HG03097 (cell line): ENCODE data around the gene EXOC3L4.
"Not testable (repeated sequence)": the region's sequence is repeated elsewhere in the genome, so short reads cannot be mapped to it uniquely, and the experiment has no call there.

Source experiments
- ATAC-seq: cut with Tn5 transposase; IDR thresholded peaks from one replicate; pipeline ENCODE4 v1.9.1; 2021; ENCODE audit not compliant: unreplicated experiment, low FRiP score

The EXOC3L4 gene

DNA sequence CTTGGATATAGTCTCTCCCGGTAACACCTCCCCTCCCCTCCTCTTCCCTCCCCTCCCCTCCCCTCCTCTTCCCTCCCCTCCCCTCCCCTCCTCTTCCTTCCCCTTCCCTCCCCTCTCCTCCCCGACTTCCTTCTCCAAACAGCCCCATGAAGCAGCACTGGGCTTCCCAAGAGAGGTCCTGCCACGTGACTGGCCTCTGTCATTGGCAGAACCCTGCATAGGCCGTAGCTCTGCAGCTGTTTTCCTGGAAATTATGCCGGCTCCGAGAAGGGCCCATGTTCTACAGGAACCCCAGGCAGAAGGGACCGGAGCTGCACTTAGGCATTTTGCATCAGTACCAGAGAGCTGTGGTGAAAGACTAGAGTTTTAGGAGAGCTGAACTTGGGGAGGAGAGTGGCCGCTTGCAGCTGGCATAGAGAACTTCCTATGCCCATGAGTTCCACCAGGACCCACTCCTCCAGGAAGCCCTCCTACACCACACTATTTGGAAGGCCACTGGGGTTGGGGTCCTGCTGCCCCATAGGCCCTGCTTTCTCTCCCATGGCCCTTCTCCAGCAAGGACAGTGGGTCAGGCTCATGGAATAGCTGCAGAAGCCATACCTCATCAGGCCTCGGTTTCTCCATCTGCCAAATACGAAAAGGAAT, 23.6 kb downstream of the EXOC3L4 start:
- no peak for ATAC-seq

- ATAC-seq = no peak
Observed at GRCh38 chr14:103118663-103119404, 24.3 kb downstream of the EXOC3L4 start.

GRCh38 chr14:103119527-103119926, 25.0 kb downstream of the EXOC3L4 start:
- ATAC-seq = not testable (repeated sequence)

DNA sequence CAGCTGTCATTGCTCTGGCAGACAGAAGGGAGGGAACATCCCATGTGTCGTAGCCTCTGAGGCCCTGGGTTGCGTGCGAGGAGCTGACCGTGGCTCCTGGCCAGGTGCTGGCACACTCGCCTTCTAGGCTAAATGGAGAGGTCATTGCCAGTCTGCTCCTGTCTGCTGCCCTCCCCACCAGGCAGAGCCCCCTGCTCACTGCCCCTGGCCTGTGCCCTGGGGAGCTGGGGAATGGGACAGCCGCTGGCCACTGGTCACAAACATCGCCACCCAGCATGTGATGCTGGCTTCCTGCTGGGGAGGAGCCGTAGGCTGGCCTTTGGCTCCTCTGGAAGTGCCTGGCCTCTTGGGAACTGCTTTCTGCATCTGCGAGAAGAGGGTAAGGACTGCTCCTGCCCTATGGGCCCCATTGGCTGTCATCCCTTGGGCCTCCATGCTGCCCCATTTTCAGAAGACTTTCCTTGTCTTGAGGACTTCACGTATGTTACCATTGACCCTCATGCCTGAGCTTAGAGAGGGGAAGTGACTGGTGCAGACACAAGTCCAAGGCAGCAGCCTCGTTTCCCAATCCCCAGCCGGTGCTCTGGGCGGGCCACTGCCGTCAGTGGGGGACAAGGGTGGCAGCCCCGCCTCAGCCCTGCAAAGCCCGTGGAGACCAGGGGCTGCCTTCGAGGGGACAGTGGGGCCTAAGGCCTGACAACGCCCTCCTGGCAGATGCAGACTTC, 26.8 kb downstream of the EXOC3L4 start:
- no peak for ATAC-seq

DNA sequence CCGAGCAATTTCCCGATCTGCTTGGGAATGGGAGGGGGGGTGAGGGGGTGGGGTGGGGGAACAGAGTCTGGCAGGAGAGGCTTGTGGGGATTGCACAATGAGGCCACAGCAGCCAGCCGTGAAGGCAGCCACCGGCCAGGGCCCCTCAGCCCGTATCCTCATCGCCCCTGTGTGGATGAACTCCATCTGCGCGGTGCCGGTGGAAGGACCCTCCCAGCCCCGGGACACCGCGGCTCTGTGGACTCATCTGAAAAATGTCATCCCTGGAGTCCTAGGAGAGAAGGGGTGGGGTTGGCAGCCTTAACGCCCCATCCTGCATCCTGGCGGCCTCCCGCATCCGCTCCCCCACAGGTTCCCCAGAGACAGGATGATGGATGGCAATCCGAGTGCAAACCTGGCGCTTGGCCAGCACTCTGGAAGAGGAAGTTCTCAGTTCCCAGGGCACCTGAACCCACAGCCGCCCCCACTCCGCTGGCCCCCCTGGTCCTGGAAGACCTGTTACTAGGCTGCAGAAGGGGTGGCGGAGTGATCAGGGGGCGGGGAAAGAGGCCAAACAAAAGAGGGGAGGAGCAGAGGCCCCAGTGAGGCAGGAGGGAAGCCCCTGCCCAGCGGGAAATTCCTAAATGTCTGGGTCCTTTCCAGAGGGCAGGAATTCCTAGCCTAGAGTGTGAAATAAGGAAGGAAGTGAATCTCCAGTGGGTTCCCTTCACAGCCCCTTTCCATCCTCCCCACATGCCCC, 27.5 kb downstream of the EXOC3L4 start:
- no peak for ATAC-seq

- no peak for ATAC-seq
Observed at GRCh38 chr14:103122585-103122946, 28.0 kb downstream of the EXOC3L4 start.

DNA sequence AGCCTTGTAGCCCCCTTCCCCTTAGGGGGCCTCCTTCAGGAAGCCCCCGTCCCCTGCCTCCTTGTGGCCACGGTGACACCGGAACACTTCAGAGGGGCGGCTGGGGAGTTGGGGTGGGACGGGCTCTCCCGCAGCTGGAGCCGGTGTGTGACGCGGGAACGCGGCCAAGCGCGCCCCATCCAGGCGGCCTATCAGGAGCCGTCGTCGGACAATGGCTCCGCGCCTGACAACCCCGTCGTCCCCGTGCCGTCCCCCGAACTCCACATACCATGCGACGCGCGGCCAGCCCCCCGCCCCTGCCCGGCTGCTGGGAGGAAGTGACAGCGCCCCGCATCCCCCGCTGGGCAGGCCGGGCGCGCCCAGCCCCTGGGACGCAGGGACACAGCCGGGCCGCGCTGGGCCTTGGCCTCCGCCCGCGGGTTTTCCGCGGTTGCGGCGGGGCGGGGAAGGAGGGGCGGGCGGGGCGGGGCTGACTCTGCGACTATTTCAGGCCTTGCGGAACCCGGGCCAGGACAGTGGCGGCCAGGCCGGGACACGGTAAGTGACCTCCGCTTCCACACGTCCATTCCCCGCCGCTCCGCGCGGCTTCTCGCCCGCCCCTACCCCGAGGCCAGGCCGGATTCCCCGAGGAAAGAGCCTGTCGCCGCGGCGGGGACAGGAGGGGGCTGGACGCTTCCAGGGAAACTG, 28.6 kb downstream of the EXOC3L4 start, which contains the start of gene TNFAIP2:
TSS of gene TNFAIP2 (plus strand) at position 515 of the 687 bp plus-strand sequence. CDS start 2,997 bp downstream, outside the sequence.
- ATAC-seq = no peak

DNA sequence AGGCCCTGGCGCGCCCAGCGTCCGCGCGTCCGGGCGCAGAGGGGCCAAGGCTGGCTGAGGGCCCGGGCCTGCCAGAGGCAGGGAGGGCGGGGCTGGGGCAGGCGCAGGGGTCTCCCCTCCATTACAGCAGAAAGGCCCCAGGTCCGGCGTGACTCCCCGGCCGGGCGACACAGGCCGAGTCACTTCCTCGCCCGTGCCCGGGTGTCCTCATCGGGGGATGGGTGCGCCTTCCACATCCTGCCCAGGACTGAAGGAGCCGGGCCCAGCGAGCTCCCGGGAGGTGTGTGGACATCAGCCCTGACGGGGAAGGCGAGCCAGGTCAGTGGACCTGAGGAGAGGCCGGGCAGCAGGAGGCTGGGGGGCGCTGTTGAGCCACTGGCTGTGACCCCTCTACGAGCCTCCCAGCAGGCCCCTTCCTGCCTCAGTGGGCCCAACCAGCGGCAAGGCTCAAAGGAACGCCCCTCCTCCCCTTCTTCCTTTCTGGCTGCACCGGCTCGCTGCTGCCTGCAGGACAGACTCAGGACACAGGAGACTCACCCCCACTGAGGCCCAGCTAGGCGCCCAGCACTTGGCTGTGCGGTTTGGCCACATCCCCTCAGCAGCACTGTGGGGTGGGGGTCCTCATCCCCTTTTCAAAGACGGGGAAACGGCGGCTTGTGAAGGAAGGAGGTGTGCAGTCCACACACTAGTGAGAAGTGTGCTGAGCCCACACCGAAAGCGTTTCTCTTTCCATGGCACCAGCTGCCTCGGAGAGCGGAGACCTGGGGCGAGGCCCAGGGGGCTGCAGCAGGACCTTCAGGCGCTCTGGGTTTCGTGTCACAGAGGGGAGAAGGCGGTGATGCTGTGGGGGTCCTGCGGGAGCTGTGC, 29.3 kb downstream of the EXOC3L4 start:
- no peak for ATAC-seq

GRCh38 chr14:103124501-103125001, 30.0 kb downstream of the EXOC3L4 start:
- no peak for ATAC-seq

- ATAC-seq = no peak
Observed at GRCh38 chr14:103125098-103126070, 30.9 kb downstream of the EXOC3L4 start.

DNA sequence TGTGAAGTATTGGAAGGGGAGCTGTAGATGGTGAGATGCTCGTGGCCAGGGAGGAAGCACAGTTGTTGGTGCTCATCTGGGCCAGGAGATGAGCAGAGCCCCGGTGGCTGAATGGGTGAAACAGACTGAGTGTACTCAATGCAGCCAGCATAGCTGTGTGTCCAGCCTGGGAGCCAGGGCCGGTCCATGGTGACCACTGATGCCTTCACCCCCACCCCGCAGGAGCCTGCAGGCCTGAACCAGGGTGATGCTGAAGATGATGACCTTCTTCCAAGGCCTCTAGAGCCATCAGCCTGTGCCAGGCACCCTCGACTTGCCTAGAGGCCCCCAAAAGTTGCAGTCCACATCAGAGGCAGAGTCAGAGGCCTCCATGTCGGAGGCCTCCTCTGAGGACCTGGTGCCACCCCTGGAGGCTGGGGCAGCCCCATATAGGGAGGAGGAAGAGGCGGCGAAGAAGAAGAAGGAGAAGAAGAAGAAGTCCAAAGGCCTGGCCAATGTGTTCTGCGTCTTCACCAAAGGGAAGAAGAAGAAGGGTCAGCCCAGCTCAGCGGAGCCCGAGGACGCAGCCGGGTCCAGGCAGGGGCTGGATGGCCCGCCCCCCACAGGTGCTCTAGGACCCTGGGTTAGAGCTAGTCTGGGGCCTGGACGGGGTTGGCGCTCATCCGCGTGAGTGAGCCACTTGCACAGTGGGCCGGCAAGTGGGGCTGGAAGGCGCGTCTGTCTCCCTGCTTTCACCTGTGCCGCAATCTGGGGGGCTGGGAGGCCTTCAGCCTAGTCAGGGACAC, 31.8 kb downstream of the EXOC3L4 start:
- ATAC-seq = no peak

GRCh38 chr14:103126873-103127304, 32.4 kb downstream of the EXOC3L4 start:
- no peak for ATAC-seq

DNA sequence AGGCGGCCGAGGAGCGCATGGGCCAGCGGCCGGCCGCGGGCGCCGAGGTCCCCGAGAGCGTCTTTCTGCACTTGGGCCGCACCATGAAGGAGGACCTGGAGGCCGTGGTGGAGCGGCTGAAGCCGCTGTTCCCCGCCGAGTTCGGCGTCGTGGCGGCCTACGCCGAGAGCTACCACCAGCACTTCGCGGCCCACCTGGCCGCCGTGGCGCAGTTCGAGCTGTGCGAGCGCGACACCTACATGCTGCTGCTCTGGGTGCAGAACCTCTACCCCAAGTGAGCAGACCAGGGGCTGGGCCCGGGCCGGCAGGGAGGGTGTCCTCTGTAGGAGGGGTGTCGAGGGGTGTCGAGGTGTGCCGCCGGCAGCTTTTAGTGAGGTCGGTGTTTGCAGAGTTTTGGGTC, 32.8 kb downstream of the EXOC3L4 start:
- ATAC-seq = no peak

DNA sequence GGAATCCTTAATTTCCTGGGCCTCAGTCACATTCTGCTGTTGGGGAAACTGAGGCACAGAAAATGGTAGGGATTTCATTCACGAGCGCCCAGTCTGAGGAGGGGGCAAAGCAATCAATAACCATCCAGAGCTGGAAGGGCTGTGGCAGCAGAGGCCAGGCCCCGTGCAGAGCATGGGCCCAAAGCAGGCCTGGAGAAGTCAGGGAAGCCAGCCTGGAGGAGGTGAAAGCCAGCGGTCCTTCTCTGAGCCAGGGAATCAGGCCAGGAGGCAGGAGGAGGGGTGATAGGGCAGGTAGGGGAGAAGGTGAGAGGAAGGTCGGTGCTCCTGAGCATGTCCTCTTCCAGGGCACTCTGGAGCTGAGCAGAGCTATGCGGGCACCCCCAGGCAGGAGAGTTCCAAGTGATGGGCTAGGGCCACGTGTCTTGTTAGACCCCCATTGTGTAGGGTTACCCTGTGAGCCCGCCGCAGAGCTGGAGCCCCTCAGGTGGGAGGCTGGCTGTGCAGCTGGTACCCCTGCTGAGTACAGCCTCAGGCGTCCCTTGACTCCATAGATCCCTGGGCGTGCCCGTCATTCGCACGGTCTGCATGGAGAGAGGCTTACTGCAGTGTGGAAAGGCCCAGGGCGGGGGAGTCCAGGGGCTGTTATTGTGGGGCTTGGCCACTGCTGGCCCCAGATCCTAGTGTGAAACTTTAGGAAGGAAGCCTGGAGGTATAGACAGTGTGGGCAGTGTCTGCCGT, 33.5 kb downstream of the EXOC3L4 start:
- ATAC-seq = no peak

GRCh38 chr14:103128631-103129300, 34.2 kb downstream of the EXOC3L4 start:
- ATAC-seq = no peak
